ENCODE data around the gene ZSWIM5.
"Not testable (repeated sequence)": the region's sequence is repeated elsewhere in the genome, so short reads cannot be mapped to it uniquely, and the experiment has no call there.

The ZSWIM5 gene

GRCh38 chr1:45200906-45201500 is 5.4 kb downstream of the ZSWIM5 start:
- DNase-seq = no peak

GRCh38 chr1:45200435-45200834 is 6.0 kb downstream of the ZSWIM5 start:
- no peak for DNase-seq

GRCh38 chr1:45198185-45198584 is 8.2 kb downstream of the ZSWIM5 start:
- no peak for DNase-seq

- DNase-seq = no peak
Observed at GRCh38 chr1:45196863-45197262, 9.5 kb downstream of the ZSWIM5 start.

- no peak for DNase-seq
Observed at GRCh38 chr1:45191418-45191783, 15.0 kb downstream of the ZSWIM5 start.

GRCh38 chr1:45187725-45188124 is 18.7 kb downstream of the ZSWIM5 start:
- no peak for DNase-seq

- not testable (repeated sequence) for DNase-seq
Observed at GRCh38 chr1:45179918-45180519, 26.4 kb downstream of the ZSWIM5 start.

- DNase-seq = no peak
Observed at GRCh38 chr1:45177452-45177851, 29.0 kb downstream of the ZSWIM5 start.

GRCh38 chr1:45172764-45173163 is 33.6 kb downstream of the ZSWIM5 start:
- no peak for DNase-seq

- DNase-seq = no peak
Observed at GRCh38 chr1:45172005-45172404, 34.4 kb downstream of the ZSWIM5 start.

GRCh38 chr1:45171575-45171974 is 34.8 kb downstream of the ZSWIM5 start:
- no peak for DNase-seq

GRCh38 chr1:45170151-45170742 is 36.2 kb downstream of the ZSWIM5 start:
- no peak for DNase-seq

GRCh38 chr1:45167947-45168346 is 38.5 kb downstream of the ZSWIM5 start:
- not testable (repeated sequence) for DNase-seq

GRCh38 chr1:45164307-45164706 is 42.1 kb downstream of the ZSWIM5 start:
- not testable (repeated sequence) for DNase-seq

GRCh38 chr1:45163111-45163510 is 43.3 kb downstream of the ZSWIM5 start:
- DNase-seq = not testable (repeated sequence)

- DNase-seq = not testable (repeated sequence)
Observed at GRCh38 chr1:45162041-45163035, 44.1 kb downstream of the ZSWIM5 start.

GRCh38 chr1:45155957-45156356 is 50.4 kb downstream of the ZSWIM5 start:
- DNase-seq = no peak

GRCh38 chr1:45155423-45155822 is 51.0 kb downstream of the ZSWIM5 start:
- DNase-seq = no peak

GRCh38 chr1:45152126-45152525 is 54.3 kb downstream of the ZSWIM5 start:
- DNase-seq = no peak

- DNase-seq = no peak
Observed at GRCh38 chr1:45148209-45148825, 58.1 kb downstream of the ZSWIM5 start.

- DNase-seq = no peak
Observed at GRCh38 chr1:45146833-45147232, 59.6 kb downstream of the ZSWIM5 start.

- no peak for DNase-seq
Observed at GRCh38 chr1:45141247-45142003, 65.0 kb downstream of the ZSWIM5 start.
